Gastroesophageal sphincter (tissue), 3 donors: ENCODE data around the gene C5AR2.

Experiments
- CTCF ChIP-seq, 4 experiments: fragments of 200-600 bp in 2 of 4; fragments of 450-650 bp in 2 of 4; sonication (generic) in 1 of 4; IDR thresholded peaks; one replicate each; pipeline ENCODE4 v1.5.1; 2017 to 2019; ENCODE audit warnings: antibody characterized with exemption in 4 of 4, mild to moderate bottlenecking in 2 of 4, moderate library complexity in 2 of 4
- EP300 ChIP-seq: sonication (generic); formaldehyde crosslinking; IDR thresholded peaks from one replicate; pipeline ENCODE4 v1.6.1; 2017; ENCODE audit warnings: antibody characterized with exemption, mild to moderate bottlenecking
- POLR2A ChIP-seq, 2 donors: fragments of 450-650 bp; IDR thresholded peaks; one replicate each; pipeline ENCODE4 v1.6.1; 2017; ENCODE audit warnings: antibody characterized with exemption in 2 of 2, mild to moderate bottlenecking in 2 of 2, moderate library complexity in 1 of 2

GRCh38 chr19:47351548-47351947 is 19.6 kb downstream of the C5AR2 start:
- TF ChIP-seq CTCF (IDR thresholded peaks at IDR 0.05) (no peak), POLR2A (IDR thresholded peaks at IDR 0.05) (no peak), EP300 (no peak)
